GM12878 (cell line): ENCODE data around the gene LRP5. TPM values are rescaled to one million over a fixed set of nuclear protein-coding genes. Genes with fewer than 3 reads are reported as not detected.

Source experiments
- ATF2 ChIP-seq: IDR thresholded peaks from 2 replicates; pipeline ENCODE4 v1.6.1; 2012; ENCODE audit warnings: low read length, inconsistent platforms
- BMI1 ChIP-seq: fragments of 450-650 bp; IDR thresholded peaks from 2 replicates; pipeline ENCODE4 v1.6.1; 2016; ENCODE audit warnings: mild to moderate bottlenecking, moderate library complexity, borderline replicate concordance
- CEBPZ ChIP-seq: fragments of 150-350 bp; IDR thresholded peaks from 2 replicates; pipeline ENCODE4 v1.6.1; 2016; ENCODE audit warnings: low read depth, low read length
- CREM ChIP-seq: IDR thresholded peaks from 2 replicates; pipeline ENCODE4 v1.6.1; 2014; ENCODE audit warnings: antibody characterized with exemption, low read depth
- EP300 ChIP-seq, 2 experiments: fragments of 150-350 bp in 1 of 2; IDR thresholded peaks; 2 replicates each; pipeline ENCODE4 v1.6.1; 2011 to 2012; ENCODE audit warnings: low read depth in 2 of 2, low read length in 2 of 2, borderline replicate concordance in 1 of 2, improper control_type of control experiment in 1 of 2, inconsistent platforms in 1 of 2; ENCODE audit not compliant: control insufficient read depth in 1 of 2
- HCFC1 ChIP-seq: fragments of 150-350 bp; IDR thresholded peaks from 2 replicates; pipeline ENCODE4 v1.6.1; 2014; ENCODE audit warnings: low read length
- HDGF ChIP-seq: fragments of 450-650 bp; IDR thresholded peaks from 2 replicates; pipeline ENCODE4 v1.6.1; 2016; ENCODE audit warnings: antibody characterized with exemption
- JUND ChIP-seq: IDR thresholded peaks from 2 replicates; pipeline ENCODE4 v1.6.1; 2012; ENCODE audit warnings: low read depth, mild to moderate bottlenecking, low read length, improper control_type of control experiment, moderate library complexity
- KDM1A ChIP-seq: fragments of 200-600 bp; sonication (generic); IDR thresholded peaks from 2 replicates; pipeline ENCODE4 v1.6.1; 2016; ENCODE audit warnings: borderline replicate concordance
- KLF5 ChIP-seq: fragments of 450-650 bp; IDR thresholded peaks from 2 replicates; pipeline ENCODE4 v1.6.1; 2014; ENCODE audit warnings: mild to moderate bottlenecking; ENCODE audit not compliant: partially characterized antibody
- NFYA ChIP-seq: IDR thresholded peaks from 2 replicates; pipeline ENCODE4 v1.6.1; 2011; ENCODE audit warnings: low read depth, mild to moderate bottlenecking, low read length, improper control_type of control experiment, borderline replicate concordance
- NFYB ChIP-seq: IDR thresholded peaks from 2 replicates; pipeline ENCODE4 v1.6.1; 2011; ENCODE audit warnings: low read depth, mild to moderate bottlenecking, low read length, improper control_type of control experiment, moderate library complexity; ENCODE audit not compliant: insufficient read depth
- RBBP5 ChIP-seq: fragments of 200-600 bp; sonication (generic); conservative IDR thresholded peaks from 2 replicates; pipeline ENCODE4 v1.6.1; 2016
- RFX5 ChIP-seq: IDR thresholded peaks from 2 replicates; pipeline ENCODE4 v1.6.1; 2011; ENCODE audit warnings: low read depth, low read length, improper control_type of control experiment
- RUNX3 ChIP-seq: IDR thresholded peaks from 2 replicates; pipeline ENCODE4 v1.6.1; 2012; ENCODE audit warnings: low read length, inconsistent platforms
- SIX5 ChIP-seq: IDR thresholded peaks from 2 replicates; pipeline ENCODE4 v1.6.1; 2011; ENCODE audit warnings: mild to moderate bottlenecking, low read depth, low read length, moderate library complexity; ENCODE audit not compliant: severe bottlenecking
- SREBF1 ChIP-seq: IDR thresholded peaks from 2 replicates; pipeline ENCODE4 v1.6.1; 2012; ENCODE audit warnings: mild to moderate bottlenecking, low read length
- SRF ChIP-seq, 2 experiments: IDR thresholded peaks; 2 replicates each; pipeline ENCODE4 v1.6.1; 2011; ENCODE audit warnings: low read depth in 2 of 2, low read length in 2 of 2, mild to moderate bottlenecking in 1 of 2, moderate library complexity in 1 of 2
- SUPT20H ChIP-seq: IDR thresholded peaks from 2 replicates; pipeline ENCODE4 v1.6.1; 2011; ENCODE audit warnings: low read depth, mild to moderate bottlenecking, low read length, moderate library complexity, borderline replicate concordance; ENCODE audit not compliant: control insufficient read depth
- TCF7 ChIP-seq: IDR thresholded peaks from 2 replicates; pipeline ENCODE4 v1.6.1; 2014; ENCODE audit warnings: antibody characterized with exemption, borderline replicate concordance
- ZNF24 ChIP-seq: fragments of 450-650 bp; IDR thresholded peaks from 2 replicates; pipeline ENCODE4 v1.6.1; 2017; ENCODE audit warnings: antibody characterized with exemption, mild to moderate bottlenecking
- polyA plus RNA-seq, 11 experiments: library from polyadenylated mRNA; depleted of rRNA in 4 of 11; unstranded in 6 of 11; stranded (reverse) in 5 of 11; fragments of >200 nt; fragmentation: Nextera tagmentation in 4 of 11; fragmentation: Illumina TruSeq in 1 of 11; extraction: Ambion mirVana in 4 of 11; extraction: Trizol in 1 of 11; gene quantifications; 1 replicate in 1 of 11; 2 replicates in 10 of 11; pipeline versions ENCODE4 v1.2.1 to v1.2.3, GENCODE V29; 2011 to 2016; ENCODE audit warnings: inconsistent platforms in 2 of 11, missing spikeins in 2 of 11, low read depth in 1 of 11
- total RNA-seq, 4 experiments: library from RNA; depleted of rRNA in 3 of 4; stranded (reverse); fragments of >200 nt in 3 of 4; fragmentation: Illumina TruSeq in 1 of 4; extraction: Trizol in 1 of 4; gene quantifications; 2 replicates each; pipeline versions ENCODE4 v1.2.1 to v1.2.3, GENCODE V29; 2013 to 2021
- TF ChIP-seq, protein P1 (sequence below): fragments of 450-650 bp; IDR thresholded peaks from 2 replicates; pipeline ENCODE4 v1.6.1; 2018; ENCODE audit warnings: borderline replicate concordance, mild to moderate bottlenecking; ENCODE audit not compliant: partially characterized antibody

The LRP5 gene
- total and polyA plus RNA-seq, 10 of the 15 experiments (the other 5 are each of a cell fraction or from before 2014, with no cell fraction given): 0.37 to 34.0 (median 6.6) TPM

GRCh38 chr11:68340784-68341556 lies 28.6 kb downstream of the LRP5 start (continued):
- TF ChIP-seq CEBPZ: no peak
- TF ChIP-seq BMI1: no peak
- TF ChIP-seq SRF (IDR thresholded peaks at IDR 0.05; ENCODE audit: low read depth in 2 of 2, low read length in 2 of 2): no peak
- TF ChIP-seq HCFC1: no peak
- TF ChIP-seq SIX5: no peak
- no peak for TF ChIP-seq TCF7
- TF ChIP-seq ZNF24: no peak
- TF ChIP-seq HDGF: no peak
- TF ChIP-seq EP300 (IDR thresholded peaks at IDR 0.05; ENCODE audit: borderline replicate concordance in 1 of 2, control insufficient read depth in 1 of 2, low read depth in 2 of 2, low read length in 2 of 2): peak; percentile 20 to 66; a peak in 2 of 4 replicates
- TF ChIP-seq, protein P1, sequence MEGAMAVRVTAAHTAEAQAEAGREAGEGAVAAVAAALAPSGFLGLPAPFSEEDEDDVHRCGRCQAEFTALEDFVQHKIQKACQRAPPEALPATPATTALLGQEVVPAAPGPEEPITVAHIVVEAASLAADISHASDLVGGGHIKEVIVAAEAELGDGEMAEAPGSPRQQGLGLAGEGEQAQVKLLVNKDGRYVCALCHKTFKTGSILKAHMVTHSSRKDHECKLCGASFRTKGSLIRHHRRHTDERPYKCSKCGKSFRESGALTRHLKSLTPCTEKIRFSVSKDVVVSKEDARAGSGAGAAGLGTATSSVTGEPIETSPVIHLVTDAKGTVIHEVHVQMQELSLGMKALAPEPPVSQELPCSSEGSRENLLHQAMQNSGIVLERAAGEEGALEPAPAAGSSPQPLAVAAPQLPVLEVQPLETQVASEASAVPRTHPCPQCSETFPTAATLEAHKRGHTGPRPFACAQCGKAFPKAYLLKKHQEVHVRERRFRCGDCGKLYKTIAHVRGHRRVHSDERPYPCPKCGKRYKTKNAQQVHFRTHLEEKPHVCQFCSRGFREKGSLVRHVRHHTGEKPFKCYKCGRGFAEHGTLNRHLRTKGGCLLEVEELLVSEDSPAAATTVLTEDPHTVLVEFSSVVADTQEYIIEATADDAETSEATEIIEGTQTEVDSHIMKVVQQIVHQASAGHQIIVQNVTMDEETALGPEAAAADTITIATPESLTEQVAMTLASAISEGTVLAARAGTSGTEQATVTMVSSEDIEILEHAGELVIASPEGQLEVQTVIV: no peak
- no peak for TF ChIP-seq NFYB
- no peak for TF ChIP-seq NFYA
- no peak for TF ChIP-seq CREM
- TF ChIP-seq KLF5: no peak
- no peak for TF ChIP-seq RFX5
- TF ChIP-seq JUND: peak; percentile 47; the same call in 1 of the 2 replicates
- TF ChIP-seq SUPT20H: no peak
- no peak for TF ChIP-seq RBBP5
- peak; percentile 55 for TF ChIP-seq RUNX3
- TF ChIP-seq KDM1A: no peak
- no peak for TF ChIP-seq SREBF1
- TF ChIP-seq ATF2: no peak
